ENCODE data around the gene SSBP3. TPM values are rescaled to one million over a fixed set of nuclear protein-coding genes. Genes with fewer than 3 reads are reported as not detected.
A peak's percentile ranks its signal among the peaks of the same experiment; 100 is the strongest.

Gene SSBP3
- total and polyA plus RNA-seq, 9 of the 15 experiments (the other 6 are each of a cell fraction or from before 2014, with no cell fraction given) = 8.7 to 108 (median 33.8) TPM

GRCh38 chr1:54212872-54213271 is 193.3 kb downstream of the SSBP3 start (continued):
- TF ChIP-seq PRDM10 (IDR thresholded peaks at IDR 0.05; ENCODE audit: partially characterized antibody) (no peak), HNRNPK (IDR thresholded peaks at IDR 0.05; ENCODE audit: low read depth, low read length, poor library complexity, severe bottlenecking) (no peak), MCM7 (IDR thresholded peaks at IDR 0.05) (no peak), SIN3A (IDR thresholded peaks at IDR 0.05; ENCODE audit: borderline replicate concordance in 2 of 2, control insufficient read depth in 1 of 2, low read depth in 2 of 2, low read length in 2 of 2) (no peak), PRMT5 (CRISPR knock-in tag; IDR thresholded peaks at IDR 0.05) (no peak), RAD21 (CRISPR knock-in tag; conservative IDR thresholded peaks at IDR 0.05 in 1 of 2, IDR thresholded peaks at IDR 0.05 in 1 of 2) (peak in 1 of 2 experiments; percentile 14; a peak in 1 of 4 replicates), TBP (optimal IDR thresholded peaks at IDR 0.05; ENCODE audit: low read depth, low read length) (peak; percentile 19), SETDB1 (IDR thresholded peaks at IDR 0.05; ENCODE audit: low read length) (no peak), TEAD1 (CRISPR knock-in tag; IDR thresholded peaks at IDR 0.05) (0 out of 4 replicates have a peak, but pooled peaks of 1 of the 2 experiments have one; percentile 7), GTF3C2 (IDR thresholded peaks at IDR 0.05; ENCODE audit: borderline replicate concordance, extremely low read depth, insufficient read length) (no peak), ZNF263 (CRISPR knock-in tag; IDR thresholded peaks at IDR 0.05; ENCODE audit: borderline replicate concordance) (peak; percentile 83; the same call in 1 of the 2 replicates), TEAD2 (tag; IDR thresholded peaks at IDR 0.05) (no peak), CLOCK (CRISPR knock-in tag; IDR thresholded peaks at IDR 0.05; ENCODE audit: borderline replicate concordance) (no peak), CBX8 (IDR thresholded peaks at IDR 0.05; ENCODE audit: borderline replicate concordance, extremely low read depth, low read depth, low read length, poor library complexity, severe bottlenecking) (no peak), COPS2 (conservative IDR thresholded peaks at IDR 0.05) (no peak), MAFK (IDR thresholded peaks at IDR 0.05; ENCODE audit: low read length) (peak; percentile 47; the same call in 1 of the 2 replicates), ZNF12 (CRISPR knock-in tag; IDR thresholded peaks at IDR 0.05) (no peak), NBN (IDR thresholded peaks at IDR 0.05; ENCODE audit: low read depth) (no peak), CBFA2T3 (IDR thresholded peaks at IDR 0.05) (peak; percentile 85)
